Thoracic aorta (tissue), 2 donors: Measurements from ENCODE around the gene AFF1. TPM values are rescaled to one million over a fixed set of nuclear protein-coding genes. Genes with fewer than 3 reads are reported as not detected.
A peak's percentile ranks its signal among the peaks of the same experiment; 100 is the strongest.
"Not testable (repeated sequence)": the region's sequence is repeated elsewhere in the genome, so short reads cannot be mapped to it uniquely, and the experiment has no call there.

Source experiments
- ATAC-seq: fragments of 150-250 bp; one replicate; pipeline ENCODE4 v1.8.0; 2017; ENCODE audit warnings: low read depth; ENCODE audit not compliant: insufficient number of reproducible peaks, low FRiP score
- DNase-seq: peaks from one replicate; pipeline ENCODE4 v3.0.0-alpha.2; 2020; ENCODE audit warnings: low spot score
- H3K27ac ChIP-seq, 2 donors: fragments of 200-600 bp; sonication (generic); 1 replicate in 1 of 2; 2 replicates in 1 of 2; pipeline ENCODE4 v1.5.1; 2016; ENCODE audit warnings: mild to moderate bottlenecking in 2 of 2, moderate library complexity in 2 of 2
- H3K27me3 ChIP-seq: fragments of 200-600 bp; sonication (generic); replicated peaks from 2 replicates; pipeline ENCODE4 v1.6.0; 2016; ENCODE audit warnings: mild to moderate bottlenecking; ENCODE audit not compliant: insufficient read depth
- H3K36me3 ChIP-seq: fragments of 200-600 bp; sonication (generic); one replicate; pipeline ENCODE4 v1.5.1; 2016
- H3K4me1 ChIP-seq, 2 donors: fragments of 200-600 bp; sonication (generic); 1 replicate in 1 of 2; 2 replicates in 1 of 2; pipeline versions ENCODE4 v1.5.1 to v1.6.0; 2016; ENCODE audit warnings: low read depth in 2 of 2, mild to moderate bottlenecking in 1 of 2; ENCODE audit not compliant: control insufficient read depth in 1 of 2
- H3K4me3 ChIP-seq: fragments of 200-600 bp; sonication (generic); 2 replicates; pipeline ENCODE4 v1.5.1; 2016; ENCODE audit warnings: mild to moderate bottlenecking
- H3K9me3 ChIP-seq: fragments of 200-600 bp; sonication (generic); 2 replicates; pipeline ENCODE4 v1.5.1; 2016
- total RNA-seq, 2 donors: library from RNA; depleted of rRNA; stranded (reverse); fragments of >200 nt; gene quantifications; one replicate each; pipeline versions ENCODE4 v1.1.0 to v1.2.3, GENCODE V29; 2016
- TF ChIP-seq, protein P1 (sequence below): fragments of 200-600 bp; sonication (generic); IDR thresholded peaks from one replicate; pipeline ENCODE4 v1.5.1; 2019; ENCODE audit warnings: antibody characterized with exemption

The AFF1 gene
- total RNA-seq, 2 donors from 2014 or later: 51.9 to 93.2 TPM

DNA sequence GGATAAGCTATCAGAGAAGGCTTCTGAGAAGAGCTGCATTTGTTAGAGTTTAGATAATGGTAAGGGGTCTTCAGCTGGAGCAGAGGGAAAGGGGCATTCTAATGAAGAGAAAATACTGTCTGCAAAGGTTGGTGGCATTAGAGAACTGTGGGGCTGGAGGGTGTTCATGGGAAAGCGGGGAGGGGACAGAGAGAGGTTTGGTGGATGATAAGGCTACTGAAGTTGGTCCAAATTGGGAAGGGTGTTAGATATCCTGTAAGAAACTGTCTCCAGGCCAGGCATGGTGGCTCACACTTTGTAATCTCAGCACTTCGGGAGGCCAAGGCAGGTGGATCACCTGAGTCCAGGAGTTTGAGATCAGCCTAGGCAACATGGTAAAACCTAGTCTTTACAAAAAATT is 59.9 kb downstream of the AFF1 start:
- no peak for ATAC-seq
- peaks cover 9 to 13% of the 10 kb centered on the region in 2 donors for H3K4me1 ChIP-seq

DNA sequence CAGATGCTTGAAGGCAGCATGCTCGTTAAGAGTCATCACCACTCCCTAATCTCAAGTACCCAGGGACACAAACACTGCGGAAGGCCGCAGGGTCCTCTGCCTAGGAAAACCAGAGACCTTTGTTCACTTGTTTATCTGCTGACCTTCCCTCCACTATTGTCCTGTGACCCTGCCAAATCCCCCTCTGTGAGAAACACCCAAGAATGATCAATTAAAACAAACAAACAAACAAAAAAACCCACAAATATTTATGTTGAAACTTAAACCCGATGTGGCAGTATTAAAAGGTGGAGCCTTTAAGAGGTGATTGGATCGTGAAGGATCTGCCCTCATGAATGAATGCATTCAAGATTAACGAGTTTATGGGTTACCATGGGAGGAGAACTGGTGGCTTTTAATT is 61.7 kb downstream of the AFF1 start:
- peaks cover 16 to 19% of the 10 kb centered on the region in 2 donors for H3K4me1 ChIP-seq
- H3K9me3 ChIP-seq, H3K27ac ChIP-seq, H3K4me3 ChIP-seq, H3K27me3 ChIP-seq, H3K36me3 ChIP-seq, ATAC-seq, DNase-seq: not testable (repeated sequence)

More for the DNA sequence above, 59.9 kb downstream of the AFF1 start:
- Histone ChIP-seq H3K4me3 (no peak overlapping the region), H3K9me3 (no peaks in the 10 kb centered on the region), H3K27ac (no peak overlapping the region), H3K36me3 (no peaks in the 10 kb centered on the region), H3K27me3 (no peaks in the 10 kb centered on the region)
- DNase-seq: no peak
- TF ChIP-seq, protein P1, sequence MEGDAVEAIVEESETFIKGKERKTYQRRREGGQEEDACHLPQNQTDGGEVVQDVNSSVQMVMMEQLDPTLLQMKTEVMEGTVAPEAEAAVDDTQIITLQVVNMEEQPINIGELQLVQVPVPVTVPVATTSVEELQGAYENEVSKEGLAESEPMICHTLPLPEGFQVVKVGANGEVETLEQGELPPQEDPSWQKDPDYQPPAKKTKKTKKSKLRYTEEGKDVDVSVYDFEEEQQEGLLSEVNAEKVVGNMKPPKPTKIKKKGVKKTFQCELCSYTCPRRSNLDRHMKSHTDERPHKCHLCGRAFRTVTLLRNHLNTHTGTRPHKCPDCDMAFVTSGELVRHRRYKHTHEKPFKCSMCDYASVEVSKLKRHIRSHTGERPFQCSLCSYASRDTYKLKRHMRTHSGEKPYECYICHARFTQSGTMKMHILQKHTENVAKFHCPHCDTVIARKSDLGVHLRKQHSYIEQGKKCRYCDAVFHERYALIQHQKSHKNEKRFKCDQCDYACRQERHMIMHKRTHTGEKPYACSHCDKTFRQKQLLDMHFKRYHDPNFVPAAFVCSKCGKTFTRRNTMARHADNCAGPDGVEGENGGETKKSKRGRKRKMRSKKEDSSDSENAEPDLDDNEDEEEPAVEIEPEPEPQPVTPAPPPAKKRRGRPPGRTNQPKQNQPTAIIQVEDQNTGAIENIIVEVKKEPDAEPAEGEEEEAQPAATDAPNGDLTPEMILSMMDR: no peak

DNA sequence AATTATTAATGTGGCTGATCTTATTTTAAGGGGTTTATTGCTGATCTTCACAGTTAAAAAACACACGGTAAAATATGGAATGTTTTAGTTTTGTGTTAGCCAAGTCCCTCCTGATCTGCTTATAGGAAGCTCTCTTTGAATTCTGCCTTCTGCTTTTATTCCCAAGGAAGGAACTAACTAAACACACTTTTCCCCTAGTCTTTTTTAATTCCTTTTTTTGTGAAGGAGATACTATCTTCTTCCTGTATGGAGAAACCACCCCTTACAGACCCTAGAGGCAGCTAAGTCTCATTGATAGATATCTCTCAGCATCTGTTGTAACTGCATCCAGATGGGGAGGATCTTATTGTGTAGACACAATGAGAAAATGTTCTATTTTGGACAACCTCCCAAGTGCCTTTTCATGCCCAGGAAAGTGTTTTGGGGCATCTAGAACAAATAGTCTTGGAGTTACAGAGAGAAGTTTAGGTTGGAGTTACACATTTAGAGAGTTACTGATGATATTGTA is 64.4 kb downstream of the AFF1 start:
- ATAC-seq (no peak), DNase-seq (no peak)
- Histone ChIP-seq H3K27me3 (no peaks in the 10 kb centered on the region), H3K36me3 (no peaks in the 10 kb centered on the region), H3K4me3 (no peak overlapping the region), H3K27ac (no peak overlapping the region), H3K9me3 (no peaks in the 10 kb centered on the region), H3K4me1 (peaks cover 16 to 19% of the 10 kb centered on the region in 2 donors)
- TF ChIP-seq, protein P1: no peak

DNA sequence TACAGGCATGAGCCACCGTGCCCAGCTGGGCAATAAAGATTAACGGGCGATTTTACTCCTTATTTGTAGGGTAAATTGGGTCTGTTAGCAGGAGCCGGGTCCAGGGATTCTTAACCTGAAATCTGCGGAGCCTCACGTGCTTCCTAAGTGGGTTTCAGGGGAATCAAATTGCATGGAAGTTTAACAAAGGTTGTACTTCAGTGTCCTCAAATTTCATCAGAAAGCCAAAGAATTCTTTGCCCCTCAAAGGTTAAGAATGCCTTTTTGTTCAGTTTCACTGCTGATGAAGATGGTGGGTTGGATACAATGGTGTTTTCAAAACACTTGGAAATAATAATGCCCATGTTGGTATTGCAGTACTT is 67.9 kb downstream of the AFF1 start:
- TF ChIP-seq, protein P1: no peak
- Histone ChIP-seq H3K27me3 (no peaks in the 10 kb centered on the region), H3K9me3 (no peaks in the 10 kb centered on the region), H3K27ac (no peak overlapping the region), H3K36me3 (no peaks in the 10 kb centered on the region), H3K4me1 (peaks cover 19 to 29% of the 10 kb centered on the region in 2 donors), H3K4me3 (no peak overlapping the region)
- ATAC-seq (no peak), DNase-seq (no peak)

DNA sequence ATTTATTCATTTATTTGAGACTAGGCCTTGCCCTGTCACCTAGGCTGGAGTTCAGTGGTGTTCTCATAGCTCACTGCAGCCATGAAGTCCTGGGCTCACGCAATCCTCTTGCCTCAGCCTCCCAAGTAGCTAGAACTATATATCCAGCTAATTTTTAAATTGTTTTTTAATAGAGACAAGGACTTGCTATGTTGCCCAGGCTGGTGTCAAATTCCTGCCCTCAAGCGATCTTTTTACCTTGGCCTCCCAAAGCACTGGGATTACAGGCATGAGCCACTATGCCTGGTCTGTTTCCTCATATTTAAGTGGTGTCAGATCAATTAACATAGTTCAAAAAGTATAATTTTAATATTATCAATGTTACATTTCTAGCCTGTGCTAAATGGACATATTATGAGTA is 68.5 kb downstream of the AFF1 start:
- Histone ChIP-seq H3K27ac (no peak overlapping the region), H3K27me3 (no peaks in the 10 kb centered on the region), H3K36me3 (no peaks in the 10 kb centered on the region), H3K4me1 (peaks cover 19 to 29% of the 10 kb centered on the region in 2 donors), H3K9me3 (no peaks in the 10 kb centered on the region), H3K4me3 (no peak overlapping the region)
- DNase-seq (no peak), ATAC-seq (no peak)
- TF ChIP-seq, protein P1: no peak

DNA sequence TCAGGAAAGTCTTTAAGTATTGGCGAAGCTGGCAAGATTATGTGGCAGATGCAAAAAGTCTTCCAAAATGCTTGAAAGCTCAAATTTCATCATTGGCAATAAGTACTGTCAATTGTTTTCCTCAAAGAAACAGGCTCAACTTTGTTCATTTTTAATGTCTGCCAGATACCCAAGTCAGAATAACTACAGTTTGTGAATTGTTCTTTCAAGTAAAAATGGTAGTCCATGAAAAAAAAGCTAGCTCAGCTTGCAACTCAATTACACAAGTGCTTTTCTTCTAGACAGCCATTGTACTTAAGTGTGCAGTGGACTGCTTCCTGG is 70.5 kb downstream of the AFF1 start:
- ATAC-seq (no peak), DNase-seq (no peak)
- H3K9me3 ChIP-seq: no peaks in the 10 kb centered on the region
- peaks cover 12 to 24% of the 10 kb centered on the region in 2 donors for H3K4me1 ChIP-seq
- H3K4me3 ChIP-seq: peak overlapping the region; percentile 85
- peak overlapping the region; percentile 91 to 94 for H3K27ac ChIP-seq
- TF ChIP-seq, protein P1: no peak
- H3K27me3 ChIP-seq: no peaks in the 10 kb centered on the region
- H3K36me3 ChIP-seq: no peaks in the 10 kb centered on the region
